H1 (cell line): ENCODE results near the gene CCDC9B. TPM values are rescaled to one million over a fixed set of nuclear protein-coding genes. Genes with fewer than 3 reads are reported as not detected.

Experiments used
- CTCF ChIA-PET: fragments of 300-600 bp; sonication (Branson Sonifier 250); formaldehyde crosslinking; loops from one replicate; lab custom pipeline; 2021; ENCODE audit not compliant: partially characterized antibody; lab: Charles Lee
- POLR2A ChIA-PET: fragments of 300-600 bp; sonication (Branson Sonifier 250); formaldehyde crosslinking; loops from one replicate; lab custom pipeline; 2021; ENCODE audit warnings: inconsistent platforms; ENCODE audit not compliant: partially characterized antibody; lab: Charles Lee
- DNase-seq, 2 experiments: peaks; one replicate each; pipeline versions ENCODE4 v3.0.0 to v3.0.0-alpha.2; 2010 to 2022; ENCODE audit warnings: low spot score in 2 of 2, low read depth in 1 of 2, mixed read lengths in 1 of 2
- FAIRE-seq: peaks from 2 replicates; lab custom pipeline; 2011; peaks lifted over from hg19 to GRCh38; lab: Jason Lieb, UNC
- H2AFZ ChIP-seq: 2 replicates; pipeline ENCODE4 v1.8.1; 2012; ENCODE audit warnings: low read length, inconsistent platforms
- H2AK5ac ChIP-seq: 2 replicates; pipeline ENCODE4 v1.6.1; 2013; ENCODE audit warnings: low read depth, low read length
- H2BK120ac ChIP-seq: replicated peaks from 2 replicates; pipeline ENCODE3; 2013; ENCODE audit warnings: low read depth, low read length, inconsistent platforms
- H2BK12ac ChIP-seq: 2 replicates; pipeline ENCODE4 v1.6.1; 2013; ENCODE audit warnings: low read depth, low read length
- H2BK15ac ChIP-seq: 2 replicates; pipeline ENCODE4 v1.6.1; 2013; ENCODE audit warnings: low read length
- H2BK20ac ChIP-seq: 2 replicates; pipeline ENCODE4 v1.6.1; 2013; ENCODE audit warnings: low read length
- H2BK5ac ChIP-seq: 2 replicates; pipeline ENCODE4 v1.6.1; 2013; ENCODE audit warnings: low read depth, low read length
- H3K14ac ChIP-seq: 2 replicates; pipeline ENCODE4 v1.6.1; 2013; ENCODE audit warnings: inconsistent platforms; ENCODE audit not compliant: insufficient read length
- H3K18ac ChIP-seq: 2 replicates; pipeline ENCODE4 v1.6.1; 2013; ENCODE audit warnings: low read length; ENCODE audit errors: extremely low read depth
- H3K23ac ChIP-seq: 2 replicates; pipeline ENCODE4 v1.6.1; 2013; ENCODE audit warnings: inconsistent platforms; ENCODE audit not compliant: insufficient read length
- H3K23me2 ChIP-seq: 2 replicates; pipeline ENCODE4 v1.6.1; 2013; ENCODE audit warnings: low read depth, low read length
- H3K27ac ChIP-seq: 2 replicates; pipeline ENCODE4 v1.6.1; 2011; ENCODE audit warnings: low read depth, low read length, inconsistent platforms
- H3K27me3 ChIP-seq, 4 experiments: replicated peaks in 1 of 4; 1 replicate in 1 of 4; 2 replicates in 3 of 4; pipeline versions ENCODE4 v1.6.1 to v1.8.1; 2011 to 2013; ENCODE audit warnings: low read length in 3 of 4, mild to moderate bottlenecking in 3 of 4, inconsistent platforms in 2 of 4, mixed read lengths in 2 of 4, moderate library complexity in 1 of 4; ENCODE audit not compliant: control insufficient read depth in 3 of 4, insufficient read depth in 3 of 4; ENCODE audit errors: extremely low read depth in 1 of 4
- H3K36me3 ChIP-seq, 4 experiments: 2 replicates each; pipeline versions ENCODE4 v1.6.1 to v1.8.1; 2011 to 2013; ENCODE audit warnings: mild to moderate bottlenecking in 4 of 4, low read length in 3 of 4, moderate library complexity in 2 of 4, control low read depth in 1 of 4, inconsistent platforms in 1 of 4; ENCODE audit not compliant: insufficient read depth in 4 of 4, control insufficient read depth in 2 of 4
- H3K4ac ChIP-seq: replicated peaks from 2 replicates; pipeline ENCODE3; 2013; ENCODE audit warnings: low read length, low read depth, mixed read lengths, inconsistent platforms; ENCODE audit not compliant: insufficient read length
- H3K4me1 ChIP-seq, 4 experiments: replicated peaks in 1 of 4; 1 replicate in 1 of 4; 2 replicates in 3 of 4; pipeline versions ENCODE4 v1.6.1 to v1.8.1; 2011 to 2013; ENCODE audit warnings: low read length in 3 of 4, inconsistent platforms in 2 of 4, mixed read lengths in 1 of 4; ENCODE audit not compliant: insufficient read depth in 4 of 4, control insufficient read depth in 3 of 4
- H3K4me2 ChIP-seq, 2 experiments: 2 replicates each; pipeline versions ENCODE4 v1.6.1 to v1.8.1; 2011 to 2013; ENCODE audit warnings: low read depth in 2 of 2, low read length in 2 of 2, control low read depth in 1 of 2, inconsistent platforms in 1 of 2, mild to moderate bottlenecking in 1 of 2; ENCODE audit not compliant: insufficient read depth in 1 of 2
- H3K4me3 ChIP-seq, 4 experiments: fragments of 200-600, 300-600 bp in 1 of 4; sonication (generic), shearing (Covaris generic), sonication (Bioruptor Twin) in 1 of 4; 2 replicates each; pipeline versions ENCODE4 v1.5.1 to v1.8.1; 2011 to 2016; ENCODE audit warnings: low read length in 4 of 4, low read depth in 3 of 4, control low read depth in 2 of 4, inconsistent platforms in 2 of 4, mild to moderate bottlenecking in 2 of 4, mixed read lengths in 1 of 4, moderate library complexity in 1 of 4; ENCODE audit not compliant: insufficient read depth in 2 of 4; ENCODE audit errors: extremely low read depth in 1 of 4
- H3K56ac ChIP-seq: replicated peaks from 2 replicates; pipeline ENCODE3; 2013; ENCODE audit warnings: low read depth, mild to moderate bottlenecking, mixed read lengths, low read length, inconsistent platforms; ENCODE audit not compliant: insufficient read length
- H3K79me1 ChIP-seq: 2 replicates; pipeline ENCODE4 v1.6.1; 2013; ENCODE audit warnings: low read depth, low read length, control low read depth
- H3K79me2 ChIP-seq, 2 experiments: 2 replicates each; pipeline versions ENCODE4 v1.6.1 to v1.8.1; 2012 to 2013; ENCODE audit warnings: low read length in 2 of 2, mild to moderate bottlenecking in 2 of 2, inconsistent platforms in 1 of 2; ENCODE audit not compliant: insufficient read depth in 2 of 2, control insufficient read depth in 1 of 2
- H3K9ac ChIP-seq, 4 experiments: replicated peaks in 1 of 4; 1 replicate in 1 of 4; 2 replicates in 3 of 4; pipeline versions ENCODE4 v1.6.1 to v1.8.1; 2011 to 2013; ENCODE audit warnings: low read depth in 3 of 4, low read length in 3 of 4, control low read depth in 2 of 4, mild to moderate bottlenecking in 2 of 4, moderate library complexity in 2 of 4, inconsistent platforms in 1 of 4; ENCODE audit errors: extremely low read depth in 1 of 4
- H3K9me3 ChIP-seq, 2 experiments: 2 replicates each; pipeline versions ENCODE4 v1.6.1 to v1.8.1; 2012 to 2013; ENCODE audit warnings: mild to moderate bottlenecking in 2 of 2, moderate library complexity in 2 of 2, control low read depth in 1 of 2, inconsistent platforms in 1 of 2, low read depth in 1 of 2, low read length in 1 of 2, mixed read lengths in 1 of 2; ENCODE audit not compliant: insufficient read depth in 2 of 2
- H4K20me1 ChIP-seq, 2 experiments: replicated peaks in 1 of 2; 2 replicates each; pipeline versions ENCODE3 to v1.8.1; 2011 to 2013; ENCODE audit warnings: inconsistent platforms in 2 of 2, low read length in 2 of 2, mild to moderate bottlenecking in 1 of 2; ENCODE audit not compliant: insufficient read depth in 2 of 2, control insufficient read depth in 1 of 2
- H4K5ac ChIP-seq: 2 replicates; pipeline ENCODE4 v1.6.1; 2013; ENCODE audit warnings: low read length, low read depth, mixed read lengths, inconsistent platforms; ENCODE audit not compliant: insufficient read length
- H4K8ac ChIP-seq: 2 replicates; pipeline ENCODE4 v1.8.0; 2013; ENCODE audit warnings: mild to moderate bottlenecking, moderate library complexity, low read length, inconsistent platforms; ENCODE audit not compliant: insufficient read depth; ENCODE audit errors: extremely low read depth
- H4K91ac ChIP-seq: replicated peaks from 2 replicates; pipeline ENCODE3; 2013; ENCODE audit warnings: low read length, mixed read lengths, inconsistent platforms; ENCODE audit not compliant: insufficient read length
- ASH2L ChIP-seq: fragments of 200-600, 300-600 bp; sonication (generic); IDR thresholded peaks from one replicate; pipeline ENCODE4 v1.7.1; 2017; ENCODE audit warnings: low read length
- BCL11A ChIP-seq, 2 experiments: IDR thresholded peaks; one replicate each; pipeline ENCODE4 v1.6.1; 2011; ENCODE audit warnings: low read depth in 2 of 2, low read length in 2 of 2, mild to moderate bottlenecking in 2 of 2
- CTBP2 ChIP-seq: IDR thresholded peaks from 2 replicates; pipeline ENCODE4 v1.7.0; 2011; ENCODE audit warnings: borderline replicate concordance, mild to moderate bottlenecking, moderate library complexity, mixed read lengths, low read length; ENCODE audit not compliant: insufficient read depth, insufficient read length
- EZH2 ChIP-seq: fragments of 200-600 bp; sonication (generic); IDR thresholded peaks from 2 replicates; pipeline ENCODE4 v1.7.1; 2012; ENCODE audit warnings: low read depth, mild to moderate bottlenecking, moderate library complexity, low read length, inconsistent platforms; ENCODE audit not compliant: severe bottlenecking
- HDAC2 ChIP-seq, 2 experiments: fragments of 300-600 bp in 1 of 2; sonication (generic) in 1 of 2; IDR thresholded peaks; 2 replicates each; pipeline ENCODE4 v1.6.1; 2011 to 2012; ENCODE audit warnings: low read depth in 2 of 2, low read length in 2 of 2, mild to moderate bottlenecking in 2 of 2, moderate library complexity in 2 of 2, borderline replicate concordance in 1 of 2, inconsistent platforms in 1 of 2
- SIRT6 ChIP-seq: IDR thresholded peaks from one replicate; pipeline ENCODE4 v1.7.1; 2012; ENCODE audit warnings: low read length, inconsistent platforms
- TAF1 ChIP-seq: IDR thresholded peaks from 2 replicates; pipeline ENCODE4 v1.6.1; 2011; ENCODE audit warnings: mild to moderate bottlenecking, low read depth, low read length
- TEAD4 ChIP-seq: IDR thresholded peaks from 2 replicates; pipeline ENCODE4 v1.6.1; 2012; ENCODE audit warnings: low read depth, low read length, inconsistent platforms, mixed read lengths
- WGBS, 2 experiments: shearing (Covaris generic) in 1 of 2; methylation state at CpG; one replicate each; pipeline versions ENCODE4 v1.1.6 to v1.1.7; 2013 to 2015; ENCODE audit warnings: low lambda C conversion rate in 2 of 2, mixed read lengths in 2 of 2, inconsistent platforms in 1 of 2, low coverage in 1 of 2, missing lambda C conversion rate in 1 of 2; ENCODE audit not compliant: insufficient replicate concordance in 2 of 2, insufficient coverage in 1 of 2, insufficient read length in 1 of 2; ENCODE audit errors: extremely low coverage in 1 of 2, missing lambda C conversion rate in 1 of 2; 5-methylcytosine and 5-hydroxymethylcytosine counted together
- polyA plus RNA-seq, 7 experiments: library from polyadenylated mRNA; depleted of rRNA in 3 of 7; stranded (reverse) in 5 of 7; unstranded in 2 of 7; fragments of >200 nt in 5 of 7; fragments of 200-250 nt in 2 of 7; gene quantifications; 1 replicate in 5 of 7; 2 replicates in 1 of 7; 4 replicates in 1 of 7; pipeline versions ENCODE4 v1.2.1 to v1.2.3, GENCODE V29; 2011 to 2013; ENCODE audit warnings: missing spikeins in 2 of 7, mixed read lengths in 2 of 7
- total RNA-seq: library from RNA; stranded (reverse); fragmentation: NEBNext Ultra II Directional; extraction: Animal tissue kit (Norgen Biotek cat#: 25700); gene quantifications from 2 replicates; pipeline ENCODE4 v1.2.1, GENCODE V29; 2021
- TF ChIP-seq, protein P1 (sequence below): IDR thresholded peaks from 2 replicates; pipeline ENCODE4 v1.6.1; 2011; ENCODE audit warnings: low read length, improper control_type of control experiment

CCDC9B gene
- total and polyA plus RNA-seq, 2 of the 8 experiments (the other 6 are each of a cell fraction or from before 2014, with no cell fraction given), result 0.45 to 0.78 TPM

DNA sequence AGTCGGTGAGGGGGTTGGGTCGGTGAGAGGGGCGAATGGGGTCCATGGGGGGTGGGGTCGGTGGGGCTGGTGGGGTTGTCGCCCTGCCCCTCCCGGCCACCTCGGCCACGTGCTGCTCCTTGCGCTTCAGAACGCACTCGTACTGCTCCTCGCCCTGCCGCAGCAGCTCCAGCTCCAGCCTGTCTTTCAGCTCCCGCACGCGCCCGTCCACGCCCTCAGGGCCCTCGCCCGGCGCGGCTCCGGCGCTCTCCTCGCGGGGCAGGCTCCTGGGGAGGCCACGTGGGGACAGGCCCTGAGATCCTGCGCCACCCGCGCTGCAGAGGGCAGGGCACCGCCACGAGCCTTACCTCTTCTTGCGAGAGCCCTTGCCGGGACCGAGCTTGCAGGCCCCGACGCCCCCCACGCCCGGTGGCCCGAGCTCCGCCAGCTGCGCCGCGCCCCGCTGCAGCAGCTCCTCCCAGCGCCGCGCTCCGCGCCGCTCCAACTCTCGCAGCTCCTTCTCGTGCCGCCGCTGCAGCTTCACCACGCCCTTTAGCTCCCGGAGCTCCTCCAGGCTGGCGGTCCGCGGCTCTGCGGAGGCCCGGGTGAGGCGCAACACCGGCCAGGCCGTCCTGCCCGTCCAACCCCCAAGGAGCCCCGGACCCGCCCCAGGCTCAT lies 49.7 kb downstream of the CCDC9B start:
- 2% methylated on average over 35 of the region's 68 CpGs; no CpG with 5 or more reads in 1 of the 2 experiments for WGBS, 2 experiments
- H3K4me1 ChIP-seq, result peaks cover 0 to 28% (median 14%) of the 10 kb centered on the region in 4 experiments; a peak in 6 of 7 replicates
- peak overlapping the region in 1 of 4 experiments; percentile 11; a peak in 1 of 7 replicates for H3K9ac ChIP-seq
- TF ChIP-seq EZH2 (peak; percentile 49), HDAC2 (IDR thresholded peaks at IDR 0.05; ENCODE audit: borderline replicate concordance in 1 of 2, low read depth in 2 of 2, low read length in 2 of 2) (no peak; a peak in 1 of 4 replicates), BCL11A (IDR thresholded peaks at IDR 0.05; ENCODE audit: low read depth in 2 of 2, low read length in 2 of 2) (no peak), SIRT6 (no peak), CTBP2 (no peak), TEAD4 (no peak), TAF1 (0 out of 2 replicates have a peak, but pooled peaks have one; percentile 33), ASH2L (peak; percentile 41)
- TF ChIP-seq, protein P1, sequence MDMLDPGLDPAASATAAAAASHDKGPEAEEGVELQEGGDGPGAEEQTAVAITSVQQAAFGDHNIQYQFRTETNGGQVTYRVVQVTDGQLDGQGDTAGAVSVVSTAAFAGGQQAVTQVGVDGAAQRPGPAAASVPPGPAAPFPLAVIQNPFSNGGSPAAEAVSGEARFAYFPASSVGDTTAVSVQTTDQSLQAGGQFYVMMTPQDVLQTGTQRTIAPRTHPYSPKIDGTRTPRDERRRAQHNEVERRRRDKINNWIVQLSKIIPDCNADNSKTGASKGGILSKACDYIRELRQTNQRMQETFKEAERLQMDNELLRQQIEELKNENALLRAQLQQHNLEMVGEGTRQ, result no peak

More for the DNA sequence above, 49.7 kb downstream of the CCDC9B start:
- Histone ChIP-seq H3K79me2 (no peaks in the 10 kb centered on the region), H4K8ac (peak overlapping the region; percentile 84), H3K4ac (peak overlapping the region; percentile 92), H3K56ac (no peak overlapping the region), H4K5ac (peak overlapping the region; percentile 41), H3K36me3 (no peaks in the 10 kb centered on the region), H2BK20ac (no peak overlapping the region), H2AFZ (peak overlapping the region; percentile 12; the same call in 1 of the 2 replicates), H3K14ac (no peak overlapping the region), H3K27ac (no peak overlapping the region), H3K4me3 (peak overlapping the region; percentile 12 to 54 (median 18); a peak in 5 of 8 replicates), H3K18ac (peak overlapping the region; percentile 93), H3K23ac (no peak overlapping the region), H2BK120ac (peak overlapping the region; percentile 74), H3K23me2 (peaks cover 3% of the 10 kb centered on the region; the same call in 1 of the 2 replicates), H3K9me3 (no peaks in the 10 kb centered on the region), H3K27me3 (peaks cover 16 to 52% (median 36%) of the 10 kb centered on the region in 4 experiments; a peak in 6 of 7 replicates), H2BK15ac (peak overlapping the region; percentile 97; the same call in 1 of the 2 replicates), H3K79me1 (no peaks in the 10 kb centered on the region; the same call in 1 of the 2 replicates), H4K20me1 (peaks cover 0 to 1% of the 10 kb centered on the region in 2 experiments), H2BK5ac (peak overlapping the region; percentile 52; the same call in 1 of the 2 replicates), H2AK5ac (no peak overlapping the region), H2BK12ac (peak overlapping the region; percentile 95; the same call in 1 of the 2 replicates), H3K4me2 (peak overlapping the region; percentile 54 to 93), H4K91ac (peak overlapping the region; percentile 98)
- ChIA-PET CTCF (interaction anchor here (1.0 to 16.2 kb wide), 12 partner anchors 15 to 251 kb away, joined by 3 to 518 read pairs (median 5); partner anchors contain the start of genes CCDC9B, INAFM2 and PLCB2), POLR2A (interaction anchor here (0.7 to 5.4 kb wide), 13 partner anchors 9 to 129 kb away, joined by 3 to 46 read pairs (median 4); partner anchors contain the start of genes ANKRD63, INAFM2 and PLCB2)
- no peak for FAIRE-seq
- DNase-seq, result peak in 1 of 2 experiments; percentile 80
